ENCODE results near the gene NEURL1B. TPM values are rescaled to one million over a fixed set of nuclear protein-coding genes. Genes with fewer than 3 reads are reported as not detected.
A peak's percentile ranks its signal among the peaks of the same experiment; 100 is the strongest.

NEURL1B gene
- total RNA-seq, 6 experiments from 2014 or later = 4.9 to 9.8 (median 6.4) TPM

DNA sequence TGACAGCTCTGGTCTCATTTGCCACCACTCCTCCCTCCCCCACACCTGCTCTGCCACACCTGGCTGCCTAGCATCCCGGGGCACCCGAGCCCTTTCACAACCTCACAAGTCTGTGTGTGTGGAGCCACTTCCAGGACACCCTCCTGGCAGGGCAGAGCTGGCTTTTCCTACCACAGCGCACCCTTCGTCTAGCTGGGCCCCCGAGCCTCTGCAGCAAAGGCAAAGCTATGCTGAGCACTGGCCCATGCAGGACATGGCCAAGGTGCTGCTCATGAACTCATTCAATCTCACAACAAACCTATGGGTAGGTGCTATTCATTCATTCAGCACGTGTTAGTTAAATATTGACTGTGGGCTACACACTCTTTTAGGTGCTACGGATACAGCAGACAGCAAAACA is 86.5 kb downstream of the NEURL1B start:
- H3K36me3 ChIP-seq = no peaks in the 10 kb centered on the region
- no peaks in the 10 kb centered on the region for H3K9me3 ChIP-seq
- H3K4me3 ChIP-seq = no peak overlapping the region
- DNase-seq (peak in 1 of 3 donors; percentile 0), ATAC-seq (no peak)
- TF ChIP-seq, protein P1, sequence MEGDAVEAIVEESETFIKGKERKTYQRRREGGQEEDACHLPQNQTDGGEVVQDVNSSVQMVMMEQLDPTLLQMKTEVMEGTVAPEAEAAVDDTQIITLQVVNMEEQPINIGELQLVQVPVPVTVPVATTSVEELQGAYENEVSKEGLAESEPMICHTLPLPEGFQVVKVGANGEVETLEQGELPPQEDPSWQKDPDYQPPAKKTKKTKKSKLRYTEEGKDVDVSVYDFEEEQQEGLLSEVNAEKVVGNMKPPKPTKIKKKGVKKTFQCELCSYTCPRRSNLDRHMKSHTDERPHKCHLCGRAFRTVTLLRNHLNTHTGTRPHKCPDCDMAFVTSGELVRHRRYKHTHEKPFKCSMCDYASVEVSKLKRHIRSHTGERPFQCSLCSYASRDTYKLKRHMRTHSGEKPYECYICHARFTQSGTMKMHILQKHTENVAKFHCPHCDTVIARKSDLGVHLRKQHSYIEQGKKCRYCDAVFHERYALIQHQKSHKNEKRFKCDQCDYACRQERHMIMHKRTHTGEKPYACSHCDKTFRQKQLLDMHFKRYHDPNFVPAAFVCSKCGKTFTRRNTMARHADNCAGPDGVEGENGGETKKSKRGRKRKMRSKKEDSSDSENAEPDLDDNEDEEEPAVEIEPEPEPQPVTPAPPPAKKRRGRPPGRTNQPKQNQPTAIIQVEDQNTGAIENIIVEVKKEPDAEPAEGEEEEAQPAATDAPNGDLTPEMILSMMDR (IDR thresholded peaks at IDR 0.05) = no peak
- no peak for TF ChIP-seq POLR2A (IDR thresholded peaks at IDR 0.05)
- WGBS (ENCODE audit: insufficient coverage, low coverage, low lambda C conversion rate, missing lambda C conversion rate) = 36% methylated on average over 4 of the region's 7 CpGs
- no peak overlapping the region for H3K27ac ChIP-seq
- intact Hi-C loops (cut with DNase I) = loop anchor here in 1 of 2 donors (5.0 kb wide), 1 partner anchor 35 kb away; no protein-coding TSS in a partner anchor
- no peaks in the 10 kb centered on the region for H3K27me3 ChIP-seq
- H3K4me1 ChIP-seq = peaks cover 0 to 46% (median 19%) of the 10 kb centered on the region in 4 donors

DNA sequence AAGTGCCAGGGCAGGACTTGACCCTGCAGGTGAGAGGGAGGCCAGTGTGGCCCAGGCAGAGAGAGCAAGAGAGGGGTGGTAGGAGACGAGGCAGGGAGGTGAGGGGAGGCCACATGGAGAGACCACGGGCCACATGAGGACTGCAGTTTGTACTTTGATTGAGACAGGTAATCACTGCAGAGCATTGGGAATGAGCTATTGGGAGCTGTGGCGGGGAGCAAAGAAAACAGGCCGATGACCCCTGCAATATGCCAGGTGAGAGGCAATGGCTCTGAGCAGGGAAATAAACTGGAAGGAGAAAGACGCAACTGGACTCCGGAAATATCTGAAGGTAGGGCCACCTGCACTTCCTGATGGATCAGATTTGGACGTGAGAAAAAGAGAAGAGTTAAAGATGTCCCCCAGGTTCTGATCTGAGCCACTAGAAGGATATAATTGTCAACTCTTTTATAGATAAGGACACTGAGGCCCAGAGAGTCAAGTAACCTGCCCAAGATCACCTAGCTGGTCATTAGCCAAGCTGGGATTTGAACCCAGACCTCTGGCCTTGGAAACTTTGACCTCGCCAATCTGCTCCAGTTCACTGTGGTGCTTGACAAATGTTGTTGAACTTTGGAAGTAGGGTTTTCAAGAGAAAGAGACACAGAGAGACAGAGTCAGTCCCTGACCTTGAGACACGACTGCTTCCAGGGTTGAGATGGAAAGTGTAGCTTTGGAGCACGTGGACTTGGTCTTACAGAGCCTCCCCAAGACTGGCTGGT is 87.6 kb downstream of the NEURL1B start:
- DNase-seq = no peak
- 38% methylated on average over 7 of the region's 10 CpGs for WGBS (ENCODE audit: insufficient coverage, low coverage, low lambda C conversion rate, missing lambda C conversion rate)
- no peaks in the 10 kb centered on the region for H3K36me3 ChIP-seq
- H3K4me1 ChIP-seq = peaks cover 0 to 41% (median 16%) of the 10 kb centered on the region in 4 donors
- no peaks in the 10 kb centered on the region for H3K27me3 ChIP-seq
- ATAC-seq = peak in 1 of 4 donors; percentile 2
- TF ChIP-seq, protein P1 (IDR thresholded peaks at IDR 0.05) = no peak
- no peak for TF ChIP-seq POLR2A (IDR thresholded peaks at IDR 0.05)
- H3K4me3 ChIP-seq = no peak overlapping the region
- peak overlapping the region in 1 of 3 donors; percentile 47 for H3K27ac ChIP-seq
- H3K9me3 ChIP-seq = no peaks in the 10 kb centered on the region
- intact Hi-C loops (cut with DNase I) = loop anchor here in 1 of 2 donors (5.0 kb wide), 1 partner anchor 34 kb away; no protein-coding TSS in a partner anchor

DNA sequence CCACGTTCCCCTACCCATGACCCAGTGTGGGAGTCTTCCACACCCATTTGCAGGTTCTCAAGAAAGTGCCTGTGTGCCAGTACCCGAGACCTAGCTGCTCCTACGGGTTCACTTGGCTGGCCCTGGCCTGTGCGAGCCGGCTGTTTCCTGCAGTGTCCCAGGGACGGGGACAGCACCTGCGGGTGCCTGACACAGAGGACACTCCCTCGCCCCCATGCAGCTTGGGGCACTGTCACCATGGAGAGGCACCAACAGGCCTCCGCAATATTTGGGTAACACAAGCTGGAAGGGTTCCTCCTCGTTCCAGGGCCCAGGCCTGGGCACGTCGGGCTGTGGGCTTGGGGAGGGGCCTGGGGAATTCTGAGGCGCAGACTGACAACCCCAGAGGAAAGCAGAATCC is 88.5 kb downstream of the NEURL1B start:
- ATAC-seq (no peak), DNase-seq (no peak)
- WGBS (ENCODE audit: insufficient coverage, low coverage, low lambda C conversion rate, missing lambda C conversion rate) = 80% methylated on average over 3 of the region's 13 CpGs
- Histone ChIP-seq H3K4me3 (no peak overlapping the region), H3K9me3 (no peaks in the 10 kb centered on the region), H3K27me3 (no peaks in the 10 kb centered on the region), H3K4me1 (peaks cover 0 to 32% (median 12%) of the 10 kb centered on the region in 4 donors), H3K36me3 (no peaks in the 10 kb centered on the region), H3K27ac (no peak overlapping the region)
- intact Hi-C loops (cut with DNase I) = loop anchor here in 1 of 2 donors (5.0 kb wide), 1 partner anchor 33 kb away; no protein-coding TSS in a partner anchor
- TF ChIP-seq POLR2A (IDR thresholded peaks at IDR 0.05) = no peak

DNA sequence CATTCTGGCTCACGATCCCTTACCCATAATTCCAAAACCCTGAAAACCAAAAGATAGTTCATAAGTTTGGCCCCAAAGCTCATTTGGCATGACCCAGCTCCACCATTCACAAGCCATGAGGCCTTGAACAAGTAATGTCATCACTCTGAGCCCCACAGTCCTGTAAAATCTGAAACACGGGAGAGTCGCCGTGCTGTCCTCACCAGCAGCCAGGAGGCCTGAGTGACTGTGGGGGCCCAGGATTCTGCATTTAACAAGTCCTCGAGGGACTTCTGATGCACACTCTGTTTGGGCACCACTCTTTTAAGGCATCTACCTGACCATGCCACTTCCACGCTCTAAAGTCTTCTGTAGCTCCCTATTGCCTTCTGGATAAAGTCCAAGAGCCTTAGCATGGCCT is 89.2 kb downstream of the NEURL1B start:
- no peaks in the 10 kb centered on the region for H3K27me3 ChIP-seq
- 100% methylated on average over 2 of the region's 6 CpGs for WGBS (ENCODE audit: insufficient coverage, low coverage, low lambda C conversion rate, missing lambda C conversion rate)
- no peaks in the 10 kb centered on the region for H3K9me3 ChIP-seq
- ATAC-seq = no peak
- intact Hi-C loops (cut with DNase I) = no loop called here
- H3K4me3 ChIP-seq = no peak overlapping the region
- TF ChIP-seq, protein P1 (IDR thresholded peaks at IDR 0.05) = no peak
- TF ChIP-seq POLR2A (IDR thresholded peaks at IDR 0.05) = no peak
- no peak overlapping the region for H3K27ac ChIP-seq
- DNase-seq = no peak
- H3K4me1 ChIP-seq = peaks cover 0 to 28% (median 9%) of the 10 kb centered on the region in 4 donors
- no peaks in the 10 kb centered on the region for H3K36me3 ChIP-seq

Measured in right lobe of liver (tissue), 6 donors.